Dendritic cell treated with granulocyte-macrophage colony-stimulating factor and Interleukin-4, amounts not matched to agents 40 ng/mL and 50 ng/mL, for 4 days (primary cell): ENCODE measurements around the gene AUTS2.

Source experiments
- H3K27ac Mint-ChIP-seq: one replicate; pipeline ENCODE4 v1.8.0; 2022; ENCODE audit warnings: mild to moderate bottlenecking, mixed read lengths
- H3K27me3 Mint-ChIP-seq: one replicate; pipeline ENCODE4 v1.8.0; 2022; ENCODE audit warnings: mild to moderate bottlenecking, mixed read lengths
- H3K36me3 Mint-ChIP-seq: one replicate; pipeline ENCODE4 v1.8.0; 2022; ENCODE audit warnings: low read depth, mixed read lengths
- H3K4me1 Mint-ChIP-seq: one replicate; pipeline ENCODE4 v1.8.0; 2022; ENCODE audit warnings: low read depth, mixed read lengths
- H3K4me3 Mint-ChIP-seq: one replicate; pipeline ENCODE4 v1.8.0; 2022; ENCODE audit warnings: mild to moderate bottlenecking, moderate library complexity, mixed read lengths
- H3K9me3 Mint-ChIP-seq: one replicate; pipeline ENCODE4 v1.8.0; 2022; ENCODE audit warnings: mixed read lengths
- intact Hi-C: fragments of 100-400 bp; cut with micrococcal nuclease; formaldehyde crosslinking; loops from one replicate; pipeline ENCODE4 v1.15.0; 2022

AUTS2 gene

GRCh38 chr7:70573696-70574095 is 975.4 kb downstream of the AUTS2 start:
- Mint-ChIP-seq H3K4me1 (no peaks in the 10 kb centered on the region), H3K27me3 (no peaks in the 10 kb centered on the region), H3K36me3 (no peaks in the 10 kb centered on the region), H3K9me3 (no peaks in the 10 kb centered on the region), H3K27ac (no peak overlapping the region), H3K4me3 (no peak overlapping the region)
- intact Hi-C loops: no loop called here

DNA sequence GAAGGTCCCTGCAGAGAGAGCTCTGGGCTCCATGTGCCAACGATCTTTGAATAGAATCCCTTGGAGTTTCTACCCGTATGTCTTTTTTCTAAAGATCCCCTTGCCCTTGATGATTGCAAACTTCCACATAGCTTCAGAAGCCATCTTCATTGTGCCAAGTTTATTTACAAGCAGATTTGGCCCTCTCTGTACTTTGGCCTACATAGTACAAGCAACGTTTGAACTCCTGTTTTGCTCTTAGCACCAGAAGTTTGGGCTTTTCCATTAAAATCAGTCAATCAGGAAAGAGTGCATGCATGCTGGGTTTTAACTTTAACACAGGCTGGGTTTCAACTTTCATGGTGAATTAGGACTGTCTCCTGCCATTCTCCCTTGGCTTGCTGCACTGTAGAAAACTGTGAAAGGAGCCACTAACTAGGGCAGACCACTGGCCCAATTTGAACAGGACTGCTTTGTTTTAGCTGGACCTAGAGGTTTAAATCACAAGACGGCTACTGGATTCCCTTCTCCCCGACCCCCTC is 976.1 kb downstream of the AUTS2 start:
- intact Hi-C loops: no loop called here
- Mint-ChIP-seq H3K27ac (no peak overlapping the region), H3K9me3 (no peaks in the 10 kb centered on the region), H3K4me1 (no peaks in the 10 kb centered on the region), H3K4me3 (no peak overlapping the region), H3K27me3 (no peaks in the 10 kb centered on the region), H3K36me3 (no peaks in the 10 kb centered on the region)

DNA sequence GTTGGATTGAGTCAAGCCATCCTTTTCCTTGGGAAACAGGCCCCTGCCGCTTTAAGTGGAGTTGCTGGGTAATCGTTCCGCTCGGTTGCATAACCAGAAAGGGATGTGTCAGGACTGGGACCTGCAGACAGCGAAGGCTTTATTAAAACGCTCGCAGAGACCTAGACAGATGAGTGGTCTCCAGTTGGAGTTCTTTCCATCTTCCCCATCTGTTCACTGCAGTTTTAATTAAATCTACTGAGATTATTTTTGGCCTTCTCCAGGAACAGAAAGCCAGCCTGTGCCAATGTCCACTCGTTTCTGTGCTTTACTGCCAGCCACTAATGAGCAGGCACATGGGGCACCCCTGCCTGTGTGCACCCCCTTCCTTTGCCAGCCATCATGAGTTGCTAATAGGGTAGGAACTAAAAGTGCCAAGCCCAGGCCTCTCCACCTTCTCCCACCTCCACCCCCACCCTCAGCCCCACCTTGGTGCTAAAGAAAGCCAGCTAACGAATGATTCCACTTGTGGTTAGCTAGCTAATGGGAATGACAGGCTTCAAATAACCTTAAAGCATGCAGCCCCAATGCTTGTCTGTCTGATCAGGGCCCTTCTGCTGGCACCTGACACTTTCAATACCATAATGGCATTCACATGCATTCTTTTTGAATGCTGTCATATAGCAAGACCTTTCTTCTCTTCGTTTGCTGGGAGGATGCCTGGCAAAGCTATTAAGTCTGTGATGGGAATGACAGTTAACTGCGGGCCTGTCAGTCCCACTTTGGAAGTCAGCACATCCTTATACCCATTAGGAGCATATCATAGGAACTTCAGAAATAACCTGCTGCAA is 976.9 kb downstream of the AUTS2 start:
- no peak overlapping the region for H3K27ac Mint-ChIP-seq
- H3K4me3 Mint-ChIP-seq: no peak overlapping the region
- H3K9me3 Mint-ChIP-seq: no peaks in the 10 kb centered on the region
- H3K4me1 Mint-ChIP-seq: no peaks in the 10 kb centered on the region
- intact Hi-C loops: no loop called here
- no peaks in the 10 kb centered on the region for H3K36me3 Mint-ChIP-seq
- H3K27me3 Mint-ChIP-seq: no peaks in the 10 kb centered on the region

DNA sequence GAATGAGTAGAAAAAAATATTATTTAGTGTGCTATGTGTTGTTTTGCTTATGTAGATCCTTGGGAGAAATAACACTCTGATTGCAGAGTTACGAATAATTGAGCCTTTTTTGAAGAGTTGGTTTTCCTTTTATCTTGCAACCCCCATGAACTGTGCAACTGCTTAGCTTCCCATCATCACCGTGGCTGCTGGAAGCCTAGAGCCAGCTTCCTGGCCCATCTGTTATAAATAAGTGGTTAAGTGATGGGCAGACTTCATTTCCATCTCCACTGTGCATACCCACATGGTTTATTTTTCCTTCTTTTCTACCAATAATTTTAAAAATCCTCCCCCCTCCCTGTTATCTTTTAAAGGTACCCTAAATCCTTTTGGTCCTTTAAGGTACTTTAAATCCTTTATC is 978.8 kb downstream of the AUTS2 start:
- Mint-ChIP-seq H3K9me3 (no peaks in the 10 kb centered on the region), H3K4me3 (no peak overlapping the region), H3K27ac (no peak overlapping the region), H3K27me3 (no peaks in the 10 kb centered on the region), H3K4me1 (no peaks in the 10 kb centered on the region), H3K36me3 (no peaks in the 10 kb centered on the region)
- intact Hi-C loops: no loop called here

DNA sequence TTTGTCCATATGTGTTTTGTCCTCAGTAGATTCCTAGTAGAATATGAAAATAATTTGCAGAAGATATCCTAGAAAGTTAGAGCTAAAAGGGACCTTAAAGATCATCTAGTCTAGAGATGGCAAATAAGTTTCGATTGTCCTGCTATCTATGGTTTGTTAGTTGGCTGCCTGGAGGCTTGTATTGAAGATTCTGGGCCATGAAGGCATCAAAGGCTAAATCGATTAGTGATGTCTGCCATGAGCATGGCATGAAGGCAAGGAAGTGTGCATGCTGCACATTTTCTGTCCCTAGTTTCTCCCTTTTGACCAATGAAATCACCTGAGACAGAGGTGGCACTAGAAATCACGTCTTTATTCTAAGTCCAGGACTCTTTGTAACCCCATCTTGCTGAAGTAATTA is 979.9 kb downstream of the AUTS2 start:
- no peaks in the 10 kb centered on the region for H3K27me3 Mint-ChIP-seq
- no peak overlapping the region for H3K27ac Mint-ChIP-seq
- intact Hi-C loops: no loop called here
- no peak overlapping the region for H3K4me3 Mint-ChIP-seq
- H3K36me3 Mint-ChIP-seq: no peaks in the 10 kb centered on the region
- no peaks in the 10 kb centered on the region for H3K9me3 Mint-ChIP-seq
- H3K4me1 Mint-ChIP-seq: no peaks in the 10 kb centered on the region

DNA sequence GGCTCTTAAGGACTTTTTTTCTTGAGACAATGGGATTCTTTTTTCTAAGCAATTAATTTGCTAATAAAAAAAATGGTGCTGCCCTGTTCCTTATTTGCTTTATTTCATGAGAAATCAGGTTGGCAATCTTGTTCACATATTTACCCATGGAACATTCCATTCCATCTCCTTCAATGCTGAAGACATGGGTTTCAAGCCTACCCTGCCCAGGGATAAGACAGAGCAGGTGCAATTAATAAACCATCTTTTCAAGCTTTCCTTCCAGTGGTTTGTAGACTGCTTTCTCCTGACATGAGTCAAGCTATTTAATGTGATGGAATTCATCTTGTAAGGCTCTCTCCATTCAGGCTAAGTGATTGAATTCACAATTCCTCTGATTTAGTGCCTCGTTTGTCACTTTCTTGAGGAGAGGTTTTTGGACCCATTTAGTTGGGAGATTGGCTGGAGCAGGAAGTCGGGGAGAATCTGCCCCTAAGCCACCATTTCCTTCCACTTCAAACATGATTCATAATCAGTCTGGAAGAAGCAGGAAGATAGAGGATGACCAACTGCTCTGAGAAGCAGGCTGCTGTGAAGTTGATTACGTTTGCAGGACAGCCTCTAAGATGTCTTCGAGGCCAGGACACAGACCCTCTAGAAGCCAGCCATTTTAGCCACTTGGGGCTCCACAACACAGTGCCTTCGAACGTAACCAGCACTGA is 981.3 kb downstream of the AUTS2 start:
- Mint-ChIP-seq H3K4me1 (no peaks in the 10 kb centered on the region), H3K4me3 (no peak overlapping the region), H3K36me3 (no peaks in the 10 kb centered on the region), H3K9me3 (no peaks in the 10 kb centered on the region), H3K27ac (no peak overlapping the region), H3K27me3 (no peaks in the 10 kb centered on the region)
- intact Hi-C loops: no loop called here

GRCh38 chr7:70580161-70580560 is 981.9 kb downstream of the AUTS2 start:
- H3K36me3 Mint-ChIP-seq: no peaks in the 10 kb centered on the region
- intact Hi-C loops: no loop called here

GRCh38 chr7:70582927-70583895 is 984.9 kb downstream of the AUTS2 start:
- intact Hi-C loops: no loop called here
- Mint-ChIP-seq H3K4me1 (no peaks in the 10 kb centered on the region), H3K27ac (no peak overlapping the region)

More at GRCh38 chr7:70580161-70580560, 981.9 kb downstream of the AUTS2 start:
- no peaks in the 10 kb centered on the region for H3K27me3 Mint-ChIP-seq
- no peak overlapping the region for H3K27ac Mint-ChIP-seq
- no peaks in the 10 kb centered on the region for H3K4me1 Mint-ChIP-seq
- H3K4me3 Mint-ChIP-seq: no peak overlapping the region
- no peaks in the 10 kb centered on the region for H3K9me3 Mint-ChIP-seq

DNA sequence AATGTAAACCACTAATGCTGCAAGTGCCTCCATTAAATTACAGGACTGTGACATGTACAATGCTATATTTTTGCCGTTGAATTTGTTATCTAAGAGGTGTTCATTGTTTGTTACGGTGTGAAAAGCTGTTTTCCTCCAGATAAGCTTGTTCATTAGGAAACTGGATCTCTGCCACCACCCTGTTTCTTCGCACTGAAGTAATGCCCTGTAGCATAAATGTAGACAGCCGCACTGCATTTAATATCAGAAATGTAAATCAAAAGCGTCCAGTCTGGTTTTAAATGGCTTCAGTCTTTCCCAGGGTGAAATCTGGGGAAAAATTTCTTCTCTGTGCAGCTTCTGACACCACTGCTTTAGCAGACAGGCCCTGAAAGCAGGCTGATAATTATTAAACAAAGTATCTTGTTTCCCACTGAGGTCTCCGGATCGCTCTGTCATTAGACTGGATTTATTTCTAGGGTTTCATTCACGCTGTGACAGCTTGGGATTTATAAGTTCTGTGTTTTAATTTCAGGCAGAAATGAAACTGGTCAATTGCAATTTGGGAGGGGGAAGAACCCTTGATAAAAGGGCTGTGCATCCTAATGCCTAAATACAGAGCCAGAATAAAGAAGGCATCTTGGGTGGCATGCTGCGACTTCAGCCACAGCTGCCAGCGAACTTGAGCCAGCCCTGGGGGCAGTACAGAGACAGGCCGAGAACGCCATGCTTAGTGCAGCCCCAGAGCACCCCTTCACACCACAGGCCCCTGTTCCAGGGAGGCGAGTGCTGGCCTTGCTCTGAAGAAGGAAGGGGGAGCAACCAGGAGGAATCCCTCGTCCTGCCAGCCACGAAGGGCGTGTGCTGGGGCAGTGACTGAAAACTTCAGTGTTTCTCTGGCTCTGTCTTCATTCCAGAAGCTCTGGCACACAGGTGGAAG is 985.9 kb downstream of the AUTS2 start:
- Mint-ChIP-seq H3K4me3 (no peak overlapping the region), H3K27me3 (no peaks in the 10 kb centered on the region), H3K9me3 (no peaks in the 10 kb centered on the region), H3K27ac (no peak overlapping the region), H3K36me3 (no peaks in the 10 kb centered on the region), H3K4me1 (no peaks in the 10 kb centered on the region)
- intact Hi-C loops: no loop called here

More at GRCh38 chr7:70582927-70583895, 984.9 kb downstream of the AUTS2 start:
- Mint-ChIP-seq H3K4me3 (no peak overlapping the region), H3K9me3 (no peaks in the 10 kb centered on the region), H3K36me3 (no peaks in the 10 kb centered on the region), H3K27me3 (no peaks in the 10 kb centered on the region)

DNA sequence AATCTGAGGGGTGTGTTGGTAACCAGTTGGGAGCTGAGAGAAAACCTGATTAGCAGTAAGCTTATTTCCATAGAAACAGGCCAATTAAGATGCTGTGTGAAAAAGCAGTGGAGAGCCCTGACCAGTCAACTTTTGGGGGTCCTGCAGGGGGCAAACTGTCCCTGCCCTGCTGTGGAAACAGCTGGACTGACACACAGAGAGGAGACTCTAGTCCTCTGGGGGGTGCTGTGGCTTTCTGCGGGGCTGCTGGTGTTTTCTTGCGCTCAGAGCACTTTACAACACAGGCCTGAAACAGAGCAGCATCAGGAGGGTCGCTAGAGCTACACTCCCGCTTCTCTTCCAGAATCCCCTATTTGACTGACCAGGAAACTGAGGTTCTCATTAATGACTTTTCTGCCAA is 986.8 kb downstream of the AUTS2 start:
- no peaks in the 10 kb centered on the region for H3K4me1 Mint-ChIP-seq
- no peaks in the 10 kb centered on the region for H3K27me3 Mint-ChIP-seq
- no peak overlapping the region for H3K27ac Mint-ChIP-seq
- H3K36me3 Mint-ChIP-seq: no peaks in the 10 kb centered on the region
- H3K4me3 Mint-ChIP-seq: no peak overlapping the region
- no peaks in the 10 kb centered on the region for H3K9me3 Mint-ChIP-seq
- intact Hi-C loops: no loop called here

DNA sequence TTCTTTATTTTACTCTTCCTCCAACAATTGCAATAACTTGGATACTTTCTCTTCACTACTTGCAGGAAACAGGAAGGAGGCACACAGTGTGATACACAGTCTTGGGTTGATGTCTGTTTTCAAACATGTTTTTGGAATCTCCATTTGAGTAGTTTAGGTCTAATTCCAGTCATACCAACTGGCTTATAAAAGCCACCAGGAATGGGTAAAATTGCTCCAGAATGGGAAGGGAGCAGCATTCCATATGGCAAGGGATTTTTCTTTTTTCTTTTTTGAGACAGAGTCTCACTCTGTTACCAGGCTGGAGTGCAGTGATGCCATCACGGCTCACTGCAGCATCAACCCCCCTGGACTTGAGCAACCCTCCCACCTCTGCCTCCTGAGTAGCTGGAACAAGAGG is 988.5 kb downstream of the AUTS2 start:
- Mint-ChIP-seq H3K4me1 (no peaks in the 10 kb centered on the region), H3K36me3 (no peaks in the 10 kb centered on the region), H3K27ac (no peak overlapping the region), H3K27me3 (no peaks in the 10 kb centered on the region), H3K9me3 (no peaks in the 10 kb centered on the region), H3K4me3 (no peak overlapping the region)
- intact Hi-C loops: no loop called here

GRCh38 chr7:70587739-70588138 is 989.5 kb downstream of the AUTS2 start:
- H3K36me3 Mint-ChIP-seq: no peaks in the 10 kb centered on the region
- H3K4me3 Mint-ChIP-seq: no peak overlapping the region
- no peaks in the 10 kb centered on the region for H3K9me3 Mint-ChIP-seq
- H3K4me1 Mint-ChIP-seq: no peaks in the 10 kb centered on the region
- no peaks in the 10 kb centered on the region for H3K27me3 Mint-ChIP-seq
- no peak overlapping the region for H3K27ac Mint-ChIP-seq
- intact Hi-C loops: no loop called here
